ENCODE measurements around the gene BIRC7.

Gene BIRC7

DNA sequence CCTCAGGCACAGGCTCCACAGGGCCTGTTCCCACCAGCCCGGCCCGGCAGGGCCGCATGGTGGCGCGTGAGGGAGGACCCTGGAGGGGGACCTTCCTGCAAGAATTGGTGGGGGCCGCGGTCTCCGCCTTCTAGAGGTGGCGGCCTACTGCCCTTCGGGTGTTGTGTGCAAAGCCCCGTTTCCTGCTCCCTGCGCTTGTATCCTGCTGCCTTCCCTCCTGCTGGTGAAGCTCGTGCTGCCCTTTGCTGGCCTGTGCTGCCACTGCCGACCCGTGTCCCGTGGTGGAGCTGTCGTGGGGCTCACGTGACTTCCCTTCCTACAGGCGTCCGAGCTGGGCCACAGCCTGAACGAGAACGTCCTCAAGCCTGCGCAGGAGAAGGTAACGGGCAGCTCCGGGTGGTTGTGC lies 48.8 kb downstream of the BIRC7 start:
- no peak for DNase-seq

DNA sequence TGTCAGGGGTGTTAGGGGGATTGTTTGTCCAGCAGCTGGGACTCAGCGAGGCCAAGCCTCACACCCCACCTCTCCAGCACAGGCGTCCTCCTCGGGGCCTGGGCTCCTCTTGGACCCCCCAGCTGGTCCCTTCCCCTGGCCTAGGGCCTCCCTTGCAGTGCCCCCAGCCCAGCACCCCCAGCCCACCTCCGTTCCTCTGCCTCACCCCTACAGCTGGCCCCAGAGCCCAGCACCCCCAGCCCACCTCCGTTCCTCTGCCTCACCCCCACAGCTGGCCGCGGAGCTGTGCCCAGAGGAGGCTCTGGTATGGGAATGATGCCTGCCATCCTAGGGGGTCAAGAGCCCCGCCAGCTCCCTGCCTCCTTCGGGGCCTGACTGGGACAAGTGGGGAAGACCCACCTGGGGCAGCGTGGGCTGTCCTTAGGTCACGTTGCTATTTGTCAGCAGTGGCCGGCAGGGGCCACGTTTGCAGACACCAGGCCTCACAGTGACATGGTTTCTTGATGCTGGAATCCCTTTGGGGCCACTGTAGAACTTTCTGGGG lies 49.3 kb downstream of the BIRC7 start:
- no peak for DNase-seq

DNA sequence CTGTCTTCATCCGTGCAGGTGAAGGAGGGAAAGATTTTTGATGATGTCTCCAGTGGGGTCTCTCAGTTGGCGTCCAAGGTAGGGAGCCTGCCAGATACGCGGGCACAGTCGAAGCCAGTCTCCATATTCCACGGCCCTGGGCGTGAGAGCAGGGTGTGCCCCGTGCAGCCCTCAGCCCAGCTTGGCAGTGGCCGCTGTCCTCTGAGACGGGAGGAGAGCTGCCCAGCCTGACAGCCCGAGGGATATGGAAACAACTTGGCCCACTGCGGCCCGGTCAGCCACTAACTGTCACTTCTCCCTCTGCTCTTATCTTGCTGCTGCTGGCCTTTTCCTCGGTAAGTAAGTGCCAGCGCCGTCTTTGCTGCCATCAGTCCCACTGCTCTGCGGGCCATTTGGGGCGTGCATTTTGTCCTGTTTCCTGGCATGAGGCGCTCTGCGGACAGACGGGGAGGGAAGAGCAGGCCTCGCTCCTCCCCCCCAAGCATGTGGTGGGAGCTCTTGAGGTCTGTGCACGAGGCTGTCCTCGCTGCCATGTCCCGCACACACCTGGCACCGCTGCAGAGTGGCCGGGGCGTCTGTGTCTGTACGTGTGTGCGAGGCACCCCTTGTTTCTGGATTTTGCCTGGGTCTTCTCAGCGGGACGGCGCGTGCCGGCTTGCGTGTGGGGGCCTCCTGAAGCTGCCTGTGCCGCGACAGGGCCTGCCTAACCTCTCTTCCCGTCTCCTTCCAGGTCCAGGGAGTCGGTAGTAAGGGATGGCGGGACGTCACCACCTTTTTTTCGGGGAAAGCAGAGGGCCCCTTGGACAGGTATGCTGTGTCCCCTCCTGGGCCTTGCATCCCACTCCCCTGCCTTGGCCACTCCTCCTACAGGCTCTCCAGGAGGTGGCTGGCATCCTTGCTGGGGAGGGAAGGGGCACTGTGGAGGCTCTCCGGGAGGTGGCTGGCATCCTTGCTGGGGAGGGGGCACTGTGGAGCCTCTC lies 50.2 kb downstream of the BIRC7 start:
- DNase-seq = no peak

DNA sequence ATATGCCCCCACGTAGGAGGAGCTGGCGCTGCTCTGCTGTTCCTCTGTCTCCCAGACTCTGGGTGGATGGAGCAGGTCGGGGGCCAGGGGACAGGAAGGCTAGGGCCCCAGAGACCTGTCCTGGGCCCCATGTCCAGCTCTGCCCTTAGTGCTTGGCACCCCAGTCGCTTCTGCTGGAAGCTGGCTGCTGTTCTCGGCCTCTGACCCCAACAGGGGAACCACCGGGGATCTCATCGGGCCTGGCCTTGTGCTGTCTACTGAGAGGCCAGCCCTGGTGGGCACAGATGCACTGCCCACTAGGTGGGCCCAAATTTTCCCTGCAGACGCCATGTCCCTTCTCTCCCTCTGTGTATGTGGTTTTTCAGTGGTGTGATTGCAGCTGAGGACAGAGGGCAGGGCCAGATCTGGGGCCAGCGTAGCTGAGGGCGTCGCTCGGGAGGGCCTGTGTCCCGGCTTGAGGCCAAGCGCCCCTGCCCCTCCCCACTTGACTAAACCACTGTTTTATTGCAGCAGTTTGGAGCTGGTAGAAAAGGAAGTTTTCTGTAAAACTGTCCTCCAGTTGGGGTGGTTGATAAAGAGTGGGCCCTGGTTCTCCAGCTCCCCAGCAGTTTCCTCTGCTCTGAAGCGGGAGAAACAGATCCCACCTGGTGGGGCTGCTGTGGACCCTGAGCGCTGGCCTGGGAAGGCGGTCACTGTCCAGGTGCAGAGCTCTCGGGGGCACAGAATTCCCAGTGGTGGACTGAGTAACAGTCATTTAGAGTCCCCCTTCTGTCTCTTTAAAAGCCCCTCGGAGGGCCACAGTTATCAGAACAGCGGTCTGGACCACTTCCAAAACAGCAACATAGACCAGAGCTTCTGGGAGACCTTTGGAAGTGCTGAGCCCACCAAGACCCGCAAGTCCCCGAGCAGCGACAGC lies 51.3 kb downstream of the BIRC7 start:
- DNase-seq = no peak

DNA sequence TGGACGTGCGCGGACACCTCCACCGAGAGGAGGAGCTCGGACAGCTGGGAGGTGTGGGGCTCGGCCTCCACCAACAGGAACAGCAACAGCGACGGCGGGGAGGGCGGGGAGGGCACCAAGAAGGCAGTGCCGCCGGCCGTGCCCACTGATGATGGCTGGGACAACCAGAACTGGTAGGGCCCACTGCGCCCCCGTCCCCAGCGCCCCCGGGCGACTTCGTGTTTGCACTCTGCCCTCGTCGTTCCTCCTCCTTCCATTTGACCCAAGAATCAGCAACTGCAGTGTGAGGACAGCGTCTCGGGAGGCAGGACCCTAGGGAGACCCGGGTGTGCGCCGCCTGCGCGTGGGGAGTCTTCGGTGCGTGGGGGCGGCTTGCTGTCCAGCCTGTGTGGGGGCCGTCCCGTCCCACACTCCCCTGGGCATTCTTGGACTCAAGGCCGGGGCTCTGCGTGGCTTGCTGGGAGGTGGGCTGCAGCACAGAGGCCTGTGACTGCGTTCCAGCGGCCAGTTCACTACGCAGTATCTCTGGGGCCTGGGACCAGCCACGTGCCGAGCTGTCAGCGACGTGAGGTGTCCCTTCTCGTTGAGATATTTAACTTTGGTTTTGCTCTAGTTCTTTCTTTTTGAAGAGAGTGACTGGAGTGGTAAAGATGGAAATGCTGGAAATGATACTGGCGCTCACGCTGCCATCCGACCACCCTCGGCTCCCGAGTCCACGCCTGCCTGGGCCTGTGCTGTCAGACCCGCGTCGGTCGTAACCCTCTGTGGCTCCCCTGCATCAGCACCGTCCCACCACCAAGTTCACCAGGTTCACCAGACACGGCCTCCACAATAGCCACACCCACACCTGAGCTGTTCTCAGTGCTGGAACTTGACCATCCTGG lies 52.2 kb downstream of the BIRC7 start:
- no peak for DNase-seq

DNA sequence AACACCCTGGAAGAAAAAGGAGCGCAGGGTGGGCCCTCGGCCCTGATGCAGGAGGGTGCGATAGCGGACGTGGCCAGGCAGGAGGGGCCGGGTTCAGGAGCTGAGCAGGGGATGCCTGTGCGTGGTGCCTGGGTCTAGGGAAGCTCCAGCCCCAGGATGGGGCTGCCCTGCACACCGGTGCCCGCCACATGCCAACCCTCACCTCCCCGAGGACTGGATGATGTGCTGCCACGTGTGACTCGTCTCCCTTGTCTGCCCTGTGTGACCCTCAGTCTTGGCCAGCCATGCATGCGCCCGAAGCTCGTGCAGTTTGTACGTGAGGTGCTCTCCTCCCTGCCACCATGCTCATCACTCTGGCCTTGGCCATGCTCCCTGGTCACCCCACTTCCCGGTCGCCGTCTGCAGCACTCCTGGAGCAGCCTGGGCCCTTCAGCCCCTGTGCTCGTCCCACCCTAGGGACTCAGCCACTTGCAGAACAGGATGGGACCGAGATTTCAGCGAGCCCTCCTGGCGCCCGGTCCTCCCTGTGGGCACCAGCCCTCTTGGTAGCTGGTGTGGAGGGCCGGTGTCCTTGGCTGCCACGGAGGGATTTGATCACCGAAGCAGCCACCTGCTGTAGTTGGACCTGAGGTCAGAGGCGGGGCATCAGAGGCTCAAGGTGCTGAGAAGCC lies 53.0 kb downstream of the BIRC7 start:
- no peak for DNase-seq

DNA sequence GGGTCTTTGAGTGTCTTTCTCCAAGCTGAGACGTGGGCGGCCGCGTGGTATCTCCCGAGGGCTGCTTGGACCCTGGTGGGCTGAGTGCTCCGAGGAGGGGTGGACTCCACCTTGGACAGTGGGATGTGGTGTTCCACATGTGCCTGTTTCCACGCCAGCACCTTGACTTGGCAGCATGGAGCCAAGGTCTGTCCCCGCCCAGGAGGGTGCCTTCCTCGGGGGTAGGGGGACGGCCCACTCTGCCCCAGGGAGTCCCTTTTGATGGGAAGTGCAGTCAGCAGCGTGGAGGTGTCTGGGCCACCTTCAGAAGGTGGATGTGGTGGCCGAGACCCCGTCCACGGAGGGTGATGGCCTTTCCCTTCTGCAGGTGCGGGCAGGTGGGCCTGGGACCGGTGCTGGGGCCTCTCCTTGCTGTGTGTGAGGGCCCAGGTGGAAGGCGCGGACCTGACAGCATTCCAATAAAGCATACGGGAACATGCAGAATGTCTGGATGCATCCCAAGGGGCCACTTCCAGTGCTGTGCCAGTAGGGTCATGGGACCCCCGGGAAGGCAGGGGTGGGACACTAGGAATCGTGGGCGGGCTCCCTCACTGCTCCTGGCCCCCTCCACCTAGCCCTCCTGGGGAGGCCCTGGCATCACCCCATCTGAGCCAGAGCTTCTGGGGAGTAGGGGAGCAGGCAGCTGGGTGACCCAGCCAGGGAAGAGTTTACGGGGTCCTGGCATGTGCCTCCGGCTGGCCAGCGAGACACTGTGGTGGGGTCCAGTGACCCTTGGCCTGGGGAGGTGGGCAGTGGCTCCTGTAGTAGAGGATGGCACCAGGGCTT lies 53.8 kb downstream of the BIRC7 start:
- no peak for DNase-seq

Data from stimulated activated CD4-positive, alpha-beta T cell treated with anti-CD3 and anti-CD28 coated beads, Interleukin-12 subunit alpha, Interleukin-12 subunit beta, amount 100 ng/mL, for 4 hours (primary cell).